ENCODE measurements around the gene XPOT. TPM values are rescaled to one million over a fixed set of nuclear protein-coding genes. Genes with fewer than 3 reads are reported as not detected.

Gene XPOT
- total RNA-seq, 3 donors from 2014 or later: 18.3 to 43.5 (median 29.6) TPM

DNA sequence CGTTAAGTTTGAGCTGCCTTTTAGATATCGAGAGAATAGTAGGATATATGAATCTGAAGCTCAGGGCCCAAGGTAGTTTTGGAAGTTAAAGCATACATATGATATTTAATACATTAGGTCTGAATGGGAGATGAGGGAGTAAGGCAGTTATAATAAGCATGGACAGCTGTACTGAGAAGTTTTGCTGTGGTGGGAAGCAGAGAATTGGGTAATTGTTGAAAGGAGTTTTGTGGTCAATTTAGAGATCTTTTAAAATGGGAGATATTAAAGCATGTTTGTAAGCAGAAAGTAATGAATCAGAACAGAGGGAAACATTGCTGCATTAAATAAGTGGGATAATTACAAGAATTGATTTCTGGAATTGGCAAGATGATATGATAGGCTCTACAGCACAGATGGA is 69.0 kb downstream of the XPOT start:
- no peak for DNase-seq
- ATAC-seq: no peak
- peaks cover 8% of the 10 kb centered on the region for H3K9me3 ChIP-seq
- H3K4me1 ChIP-seq (ENCODE audit: low read depth): no peaks in the 10 kb centered on the region
- H3K4me3 ChIP-seq: no peak overlapping the region
- intact Hi-C loops (cut with DNase I, micrococcal nuclease): no loop called here
- peaks cover 7% of the 10 kb centered on the region for H3K36me3 ChIP-seq (ENCODE audit: low read depth)
- TF ChIP-seq, protein P1, sequence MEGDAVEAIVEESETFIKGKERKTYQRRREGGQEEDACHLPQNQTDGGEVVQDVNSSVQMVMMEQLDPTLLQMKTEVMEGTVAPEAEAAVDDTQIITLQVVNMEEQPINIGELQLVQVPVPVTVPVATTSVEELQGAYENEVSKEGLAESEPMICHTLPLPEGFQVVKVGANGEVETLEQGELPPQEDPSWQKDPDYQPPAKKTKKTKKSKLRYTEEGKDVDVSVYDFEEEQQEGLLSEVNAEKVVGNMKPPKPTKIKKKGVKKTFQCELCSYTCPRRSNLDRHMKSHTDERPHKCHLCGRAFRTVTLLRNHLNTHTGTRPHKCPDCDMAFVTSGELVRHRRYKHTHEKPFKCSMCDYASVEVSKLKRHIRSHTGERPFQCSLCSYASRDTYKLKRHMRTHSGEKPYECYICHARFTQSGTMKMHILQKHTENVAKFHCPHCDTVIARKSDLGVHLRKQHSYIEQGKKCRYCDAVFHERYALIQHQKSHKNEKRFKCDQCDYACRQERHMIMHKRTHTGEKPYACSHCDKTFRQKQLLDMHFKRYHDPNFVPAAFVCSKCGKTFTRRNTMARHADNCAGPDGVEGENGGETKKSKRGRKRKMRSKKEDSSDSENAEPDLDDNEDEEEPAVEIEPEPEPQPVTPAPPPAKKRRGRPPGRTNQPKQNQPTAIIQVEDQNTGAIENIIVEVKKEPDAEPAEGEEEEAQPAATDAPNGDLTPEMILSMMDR (IDR thresholded peaks at IDR 0.05): no peak

DNA sequence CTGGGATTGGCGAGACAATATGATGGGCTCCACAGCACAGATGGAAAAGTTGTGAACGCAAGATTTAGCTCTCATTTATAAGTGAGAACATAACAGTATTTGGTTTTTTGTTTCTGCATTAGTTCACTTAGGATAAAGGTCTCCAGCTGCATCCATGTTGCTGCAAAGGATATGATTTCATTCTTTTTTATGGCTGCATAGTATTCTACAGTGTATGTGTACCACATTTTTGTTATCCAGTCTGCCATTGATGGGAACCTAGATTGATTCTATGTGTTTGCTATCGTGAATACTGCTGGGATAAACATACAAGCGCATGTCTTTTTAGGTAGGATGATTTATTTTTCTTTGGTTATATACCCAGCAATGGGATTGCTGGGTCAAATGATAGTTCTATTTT is 71.3 kb downstream of the XPOT start:
- H3K4me3 ChIP-seq: no peak overlapping the region
- ATAC-seq: no peak
- TF ChIP-seq, protein P1 (IDR thresholded peaks at IDR 0.05): no peak
- intact Hi-C loops (cut with DNase I, micrococcal nuclease): no loop called here
- no peaks in the 10 kb centered on the region for H3K4me1 ChIP-seq (ENCODE audit: low read depth)
- peaks cover 7% of the 10 kb centered on the region for H3K36me3 ChIP-seq (ENCODE audit: low read depth)
- no peak for DNase-seq
- H3K9me3 ChIP-seq: peaks cover 8% of the 10 kb centered on the region

GRCh38 chr12:64476844-64477243 is 72.7 kb downstream of the XPOT start:
- TF ChIP-seq, protein P1 (IDR thresholded peaks at IDR 0.05): no peak
- H3K9me3 ChIP-seq: peaks cover 8% of the 10 kb centered on the region
- no peak for ATAC-seq
- intact Hi-C loops (cut with DNase I, micrococcal nuclease): no loop called here
- H3K36me3 ChIP-seq (ENCODE audit: low read depth): peaks cover 7% of the 10 kb centered on the region
- DNase-seq: no peak
- H3K4me1 ChIP-seq (ENCODE audit: low read depth): no peaks in the 10 kb centered on the region
- H3K4me3 ChIP-seq: no peak overlapping the region

- intact Hi-C loops (cut with DNase I, micrococcal nuclease): no loop called here
- DNase-seq: no peak
- TF ChIP-seq, protein P1 (IDR thresholded peaks at IDR 0.05): no peak
- ATAC-seq: no peak
- H3K9me3 ChIP-seq: peaks cover 8% of the 10 kb centered on the region
- no peak overlapping the region for H3K4me3 ChIP-seq
- H3K4me1 ChIP-seq (ENCODE audit: low read depth): no peaks in the 10 kb centered on the region
- H3K36me3 ChIP-seq (ENCODE audit: low read depth): peaks cover 7% of the 10 kb centered on the region
These were observed 74.5 kb downstream of the XPOT start for GRCh38 chr12:64478661-64479060.

- ATAC-seq (no peak), DNase-seq (no peak)
- intact Hi-C loops (cut with DNase I, micrococcal nuclease): no loop called here
- TF ChIP-seq, protein P1 (IDR thresholded peaks at IDR 0.05): no peak
- H3K9me3 ChIP-seq: peaks cover 8% of the 10 kb centered on the region
- no peak overlapping the region for H3K4me3 ChIP-seq
- H3K36me3 ChIP-seq (ENCODE audit: low read depth): no peaks in the 10 kb centered on the region
- no peaks in the 10 kb centered on the region for H3K4me1 ChIP-seq (ENCODE audit: low read depth)
These were observed 76.0 kb downstream of the XPOT start for GRCh38 chr12:64480148-64480547.

DNA sequence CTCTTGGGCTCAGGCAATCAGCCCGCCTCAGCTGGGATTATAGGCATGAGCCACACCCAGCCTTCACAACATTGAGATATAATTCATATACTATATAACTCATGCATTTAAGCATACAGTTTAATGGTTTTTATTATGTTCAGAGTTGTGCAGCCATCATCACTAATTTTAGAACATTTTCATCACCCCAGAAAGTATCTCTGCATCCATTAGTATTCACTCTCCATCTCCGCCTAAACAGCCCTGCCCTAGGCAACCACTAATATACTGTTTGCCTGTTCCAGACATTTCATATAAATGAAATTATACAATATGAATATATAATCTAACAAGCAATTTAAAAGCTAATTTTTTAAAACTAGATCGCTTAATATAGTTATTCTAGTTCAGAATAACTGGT is 82.5 kb downstream of the XPOT start:
- DNase-seq: no peak
- TF ChIP-seq, protein P1 (IDR thresholded peaks at IDR 0.05): no peak
- intact Hi-C loops (cut with DNase I, micrococcal nuclease): no loop called here
- no peak for ATAC-seq
- peaks cover 10% of the 10 kb centered on the region for H3K36me3 ChIP-seq (ENCODE audit: low read depth)
- no peak overlapping the region for H3K4me3 ChIP-seq
- H3K9me3 ChIP-seq: no peaks in the 10 kb centered on the region
- no peaks in the 10 kb centered on the region for H3K4me1 ChIP-seq (ENCODE audit: low read depth)

Measured in mucosa of descending colon (tissue), 3 donors.